GM21717 (cell line): ENCODE measurements around the gene TAAR6.
"Not testable (repeated sequence)": the region's sequence is repeated elsewhere in the genome, so short reads cannot be mapped to it uniquely, and the experiment has no call there.

ENCODE experiments used
- ATAC-seq: cut with Tn5 transposase; IDR thresholded peaks from one replicate; pipeline ENCODE4 v1.9.1; 2021; ENCODE audit warnings: mild to moderate bottlenecking, moderate library complexity; ENCODE audit not compliant: unreplicated experiment

The TAAR6 gene, protein sequence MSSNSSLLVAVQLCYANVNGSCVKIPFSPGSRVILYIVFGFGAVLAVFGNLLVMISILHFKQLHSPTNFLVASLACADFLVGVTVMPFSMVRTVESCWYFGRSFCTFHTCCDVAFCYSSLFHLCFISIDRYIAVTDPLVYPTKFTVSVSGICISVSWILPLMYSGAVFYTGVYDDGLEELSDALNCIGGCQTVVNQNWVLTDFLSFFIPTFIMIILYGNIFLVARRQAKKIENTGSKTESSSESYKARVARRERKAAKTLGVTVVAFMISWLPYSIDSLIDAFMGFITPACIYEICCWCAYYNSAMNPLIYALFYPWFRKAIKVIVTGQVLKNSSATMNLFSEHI

DNA sequence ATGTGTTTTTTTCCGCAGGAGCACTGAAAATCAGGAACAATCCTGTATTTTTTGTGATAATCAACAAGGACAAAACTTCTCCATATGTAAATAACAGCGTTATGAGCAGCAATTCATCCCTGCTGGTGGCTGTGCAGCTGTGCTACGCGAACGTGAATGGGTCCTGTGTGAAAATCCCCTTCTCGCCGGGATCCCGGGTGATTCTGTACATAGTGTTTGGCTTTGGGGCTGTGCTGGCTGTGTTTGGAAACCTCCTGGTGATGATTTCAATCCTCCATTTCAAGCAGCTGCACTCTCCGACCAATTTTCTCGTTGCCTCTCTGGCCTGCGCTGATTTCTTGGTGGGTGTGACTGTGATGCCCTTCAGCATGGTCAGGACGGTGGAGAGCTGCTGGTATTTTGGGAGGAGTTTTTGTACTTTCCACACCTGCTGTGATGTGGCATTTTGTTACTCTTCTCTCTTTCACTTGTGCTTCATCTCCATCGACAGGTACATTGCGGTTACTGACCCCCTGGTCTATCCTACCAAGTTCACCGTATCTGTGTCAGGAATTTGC is at the start of gene TAAR6:
Gene TAAR6 (plus strand): TSS at position 102 of the 557 bp plus-strand sequence. CDS start 0 bp downstream, at position 102.
- ATAC-seq, result no peak

DNA sequence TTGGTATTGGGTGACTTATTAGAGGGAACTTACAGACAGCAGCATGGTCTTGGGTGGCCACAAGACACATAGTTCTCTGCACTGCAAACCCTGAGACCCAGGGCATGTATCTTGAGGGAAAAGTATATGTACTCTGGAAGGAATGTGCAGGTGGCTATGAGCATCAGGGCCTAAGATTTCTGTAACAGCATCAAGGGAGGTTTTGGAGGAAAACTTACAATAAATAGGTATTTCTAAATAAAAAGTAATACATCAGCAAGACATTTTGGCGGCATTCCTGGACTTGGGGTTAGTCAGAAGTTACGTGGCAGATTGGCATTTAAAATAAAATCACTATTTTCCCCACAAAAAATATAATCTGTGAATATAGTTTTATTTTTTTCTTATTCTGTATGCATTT is 49.2 kb upstream of the TAAR6 start:
- no peak for ATAC-seq

DNA sequence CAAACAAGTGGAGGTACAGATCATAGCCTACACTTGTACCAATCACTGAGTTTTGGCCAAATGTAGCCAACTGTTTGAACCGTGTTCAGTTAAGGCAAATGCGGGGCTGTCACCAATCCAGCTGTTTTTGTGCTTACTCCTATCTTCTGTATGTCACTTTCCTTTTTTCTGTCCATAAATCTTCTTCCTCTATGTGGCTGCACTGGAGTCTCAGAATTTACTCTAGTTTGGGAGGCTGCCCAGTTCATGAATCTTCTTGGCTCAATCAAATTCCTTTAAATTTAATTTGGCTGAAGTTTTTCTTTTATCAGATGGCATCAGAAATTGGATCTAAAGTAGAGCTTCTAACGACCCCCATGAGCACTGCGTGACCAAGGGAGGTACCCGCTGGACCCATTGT is 45.5 kb upstream of the TAAR6 start:
- ATAC-seq, result no peak

DNA sequence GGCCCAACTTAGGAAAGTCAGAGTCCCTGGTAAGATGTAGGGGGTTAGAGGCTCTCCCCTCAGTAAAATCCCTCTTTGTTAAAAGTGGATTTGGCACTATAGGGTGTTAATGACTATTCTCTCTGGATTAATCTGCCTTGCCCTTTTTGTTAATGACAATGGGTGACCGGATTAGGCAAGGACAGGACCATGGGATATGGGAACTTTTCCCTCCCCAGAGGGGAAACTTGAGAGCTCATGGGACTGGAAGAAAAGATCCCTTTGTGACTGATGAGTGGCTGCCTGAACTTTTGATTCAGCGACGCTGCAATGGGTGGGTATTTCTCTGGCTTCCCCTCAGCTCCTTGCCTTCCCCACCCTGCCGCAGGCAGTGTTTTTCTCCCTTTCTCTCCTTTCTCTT is 44.3 kb upstream of the TAAR6 start:
- no peak for ATAC-seq

DNA sequence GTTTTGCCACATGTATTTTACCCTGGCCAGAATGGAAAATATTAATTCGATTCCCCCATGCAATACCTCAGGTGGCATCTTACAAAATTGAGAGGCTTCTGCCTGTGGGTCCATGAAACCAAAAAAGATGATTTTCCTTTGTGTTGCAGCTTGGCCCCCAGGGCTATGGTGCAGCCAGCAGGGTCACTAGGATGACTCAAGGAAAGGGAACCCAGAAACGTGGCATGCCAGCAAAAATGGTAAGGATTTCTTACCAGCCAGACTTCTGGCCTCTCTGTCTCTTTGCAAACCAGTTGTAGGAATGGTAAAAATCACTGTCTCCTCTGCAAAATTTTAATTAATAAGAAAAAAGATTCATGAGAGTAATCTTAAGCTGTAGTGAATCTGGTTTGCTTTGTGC is 43.7 kb upstream of the TAAR6 start:
- ATAC-seq, result no peak

DNA sequence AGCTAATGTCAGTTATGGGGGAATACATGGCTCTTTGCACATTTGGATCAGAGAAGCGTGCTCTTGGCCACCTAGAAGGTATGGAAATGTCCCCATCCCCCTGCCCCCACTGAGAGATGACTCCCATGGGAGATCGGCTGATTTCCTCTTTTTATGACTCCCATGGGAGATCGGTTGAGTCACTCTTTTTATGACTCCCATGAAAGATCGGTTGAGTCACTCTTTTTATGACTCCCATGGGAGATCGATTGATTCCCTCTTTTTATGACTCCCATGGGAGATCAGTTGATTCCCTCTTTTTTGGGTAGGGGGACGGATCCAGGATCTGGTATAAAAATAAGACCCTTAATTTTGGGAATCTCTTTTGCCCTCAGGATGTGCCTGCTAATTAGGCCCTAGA is 42.3 kb upstream of the TAAR6 start:
- no peak for ATAC-seq

DNA sequence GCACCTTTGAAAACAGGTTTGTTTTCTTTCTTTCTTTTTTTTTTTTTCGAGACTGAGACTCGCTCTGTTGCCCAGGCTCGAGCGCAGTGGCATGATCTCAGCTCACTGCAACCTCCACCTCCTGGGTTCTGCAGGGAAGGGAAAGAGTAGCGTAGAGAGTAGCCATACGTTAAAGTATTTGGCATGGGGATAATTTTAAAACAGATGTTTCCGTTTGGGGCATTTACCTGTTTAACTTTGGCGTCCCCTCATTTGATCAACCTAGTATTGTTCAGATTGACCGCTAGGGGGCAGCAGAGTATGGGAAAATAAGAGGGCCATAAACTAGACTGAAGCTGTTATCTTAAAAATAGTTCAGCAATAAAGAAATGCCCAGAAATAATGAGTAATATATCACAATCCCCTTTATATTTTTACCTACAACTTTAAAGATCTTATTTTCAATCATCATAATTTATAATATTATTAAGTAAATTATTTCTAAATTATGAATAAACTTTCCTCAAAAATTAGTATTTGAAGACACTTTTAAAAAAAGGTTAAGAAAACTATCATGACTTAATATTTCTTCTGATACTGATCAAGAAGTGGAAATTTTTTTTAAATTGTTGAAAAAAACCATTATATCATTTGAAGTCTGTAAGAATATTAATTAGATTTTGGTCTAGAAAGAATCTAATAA is 39.7 kb upstream of the TAAR6 start:
- ATAC-seq, result peak; percentile 94

DNA sequence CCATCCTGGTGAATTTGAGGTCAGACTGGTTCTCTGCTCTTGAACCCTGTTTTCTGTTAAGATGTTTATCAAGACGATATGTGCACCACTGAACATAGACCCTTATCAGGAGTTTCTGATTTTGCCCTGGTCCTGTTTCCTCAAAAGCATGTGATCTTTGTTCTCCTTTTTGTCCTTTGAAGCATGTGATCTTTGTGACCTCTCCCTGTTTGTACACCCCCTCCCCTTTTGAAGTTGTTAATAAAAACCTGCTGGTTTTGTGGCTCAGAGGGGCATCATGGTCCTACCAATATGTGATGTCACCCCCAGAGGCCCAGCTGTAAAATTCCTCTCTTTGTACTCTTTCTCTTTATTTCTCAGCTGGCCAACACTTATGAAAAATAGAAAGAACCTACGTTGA is 35.6 kb upstream of the TAAR6 start:
- not testable (repeated sequence) for ATAC-seq

DNA sequence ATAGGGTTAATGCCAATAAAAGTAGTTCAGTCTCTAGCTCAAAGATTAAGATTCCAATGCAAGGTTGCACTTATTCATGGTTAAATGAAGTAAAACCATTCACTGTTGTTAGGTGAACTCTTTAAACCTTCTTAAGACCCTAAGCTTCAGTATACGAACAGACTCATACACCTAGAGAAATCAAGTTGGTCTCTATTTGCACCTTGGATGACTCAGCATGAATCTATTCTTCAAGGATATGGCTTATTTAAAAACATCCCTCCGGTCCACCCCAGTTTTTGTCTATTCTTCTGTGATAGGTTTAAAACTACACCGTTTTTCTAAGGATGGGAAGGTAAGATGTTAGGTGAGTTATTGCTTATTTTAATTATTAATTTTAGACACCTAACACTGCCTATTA is 33.0 kb upstream of the TAAR6 start:
- ATAC-seq, result no peak

DNA sequence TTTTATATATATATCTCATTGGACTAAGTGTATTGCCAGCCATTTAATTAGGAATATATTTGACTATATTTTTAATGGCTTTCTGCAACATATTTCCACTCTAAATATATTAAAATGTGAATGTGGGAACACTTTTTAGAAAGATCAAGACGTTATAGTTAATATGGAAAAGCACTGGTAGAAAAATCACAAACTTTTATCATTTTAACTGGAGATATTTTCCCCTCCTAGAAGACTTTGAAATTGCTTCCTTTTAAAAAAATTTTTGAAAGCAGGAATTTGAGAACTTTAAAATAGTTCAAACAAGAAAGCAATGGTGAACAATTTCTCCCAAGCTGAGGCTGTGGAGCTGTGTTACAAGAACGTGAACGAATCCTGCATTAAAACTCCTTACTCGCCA is 32.1 kb upstream of the TAAR6 start, which contains the start of gene TAAR9:
Gene TAAR9 (plus strand): TSS at position 301 of the 400 bp plus-strand sequence. CDS start 13 bp downstream, at position 314.
- no peak for ATAC-seq

DNA sequence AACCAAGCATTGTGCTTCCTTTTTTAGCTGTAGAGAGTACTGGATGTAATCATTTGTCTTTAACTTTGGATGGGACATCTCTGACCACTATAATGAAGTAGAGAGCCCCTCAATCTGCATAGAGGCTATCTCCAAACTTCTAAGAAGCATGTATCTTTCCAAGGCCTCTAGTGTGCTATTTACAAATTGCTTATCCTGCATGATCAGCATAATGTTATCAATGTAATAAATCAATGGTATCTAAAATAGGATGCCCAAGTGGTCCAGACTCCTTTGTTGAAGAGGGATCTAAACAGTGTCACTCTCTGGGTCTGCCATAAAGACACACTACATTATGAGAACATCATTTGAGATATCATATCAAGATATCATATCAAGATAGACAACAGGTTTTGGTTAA is 25.3 kb upstream of the TAAR6 start:
- no peak for ATAC-seq

DNA sequence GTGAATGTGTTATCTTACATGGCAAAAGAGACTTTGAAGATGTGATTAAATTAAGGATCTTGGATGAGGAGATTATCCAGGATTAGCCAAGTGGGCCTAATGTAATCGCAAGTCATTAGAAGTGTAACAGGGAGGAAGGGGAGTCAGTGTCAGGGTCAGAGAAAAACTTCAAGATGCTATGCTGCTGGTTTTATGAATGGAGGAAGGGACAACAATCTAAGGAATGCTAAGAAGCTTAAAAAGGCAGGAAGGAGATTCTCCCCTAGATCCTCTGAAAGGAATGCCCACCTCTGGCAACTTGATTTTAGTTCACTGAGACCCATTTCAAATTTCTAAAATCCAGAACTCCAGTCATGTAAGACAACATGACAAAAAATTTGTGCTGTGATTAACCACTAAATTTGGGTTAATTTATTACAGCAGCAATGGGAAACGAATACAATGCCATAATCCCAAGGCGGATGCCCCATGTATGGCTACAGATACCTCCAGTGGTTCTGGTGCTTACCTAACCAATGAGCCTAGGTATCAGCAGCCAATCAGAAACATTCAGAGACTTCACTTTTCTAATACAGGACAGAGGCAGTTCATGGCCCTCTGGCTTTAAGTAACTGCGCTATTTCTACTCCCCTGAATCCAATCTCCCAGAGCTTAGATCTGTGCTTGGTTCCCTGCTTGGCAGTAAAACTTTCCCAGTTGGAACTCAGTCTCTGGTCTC is 21.2 kb upstream of the TAAR6 start:
- no peak for ATAC-seq

DNA sequence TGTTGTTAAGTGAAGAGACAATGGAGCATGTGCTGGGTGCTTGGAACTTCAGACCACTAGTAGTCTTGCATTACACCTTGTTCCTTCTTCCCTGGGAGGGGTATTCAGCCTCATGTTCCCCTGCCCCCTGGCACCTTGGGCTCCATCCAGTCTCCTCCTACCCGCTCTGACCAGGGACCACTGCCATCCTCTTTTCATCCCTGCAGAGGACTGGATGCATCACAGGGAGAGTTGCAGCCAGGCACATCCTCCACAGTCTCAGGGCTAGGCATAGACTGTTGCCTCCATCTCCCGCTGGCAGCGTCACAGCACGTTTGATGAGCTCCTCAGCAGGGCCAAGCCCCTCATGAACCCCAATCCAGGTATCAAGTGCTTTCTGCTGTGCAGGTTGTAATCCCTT is 18.9 kb upstream of the TAAR6 start:
- no peak for ATAC-seq

DNA sequence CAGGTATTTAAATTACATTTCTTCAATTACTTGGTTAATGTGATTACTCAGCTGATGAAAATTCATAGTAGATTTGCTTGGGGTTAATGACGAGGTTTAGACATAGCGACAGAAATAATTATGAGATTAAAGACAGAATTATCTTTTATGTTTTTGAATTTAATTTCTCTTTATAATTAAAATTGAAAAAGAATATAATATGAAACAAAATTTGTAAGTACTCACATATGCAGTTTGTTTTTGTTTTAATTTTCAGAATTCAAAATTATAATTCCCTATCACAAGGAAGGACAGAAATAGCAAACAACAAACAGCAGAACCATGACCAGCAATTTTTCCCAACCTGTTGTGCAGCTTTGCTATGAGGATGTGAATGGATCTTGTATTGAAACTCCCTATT is 17.8 kb upstream of the TAAR6 start, which contains the start of gene TAAR8:
Gene TAAR8 (plus strand): TSS at position 301 of the 400 bp plus-strand sequence. CDS start 21 bp downstream, at position 322.
- no peak for ATAC-seq

DNA sequence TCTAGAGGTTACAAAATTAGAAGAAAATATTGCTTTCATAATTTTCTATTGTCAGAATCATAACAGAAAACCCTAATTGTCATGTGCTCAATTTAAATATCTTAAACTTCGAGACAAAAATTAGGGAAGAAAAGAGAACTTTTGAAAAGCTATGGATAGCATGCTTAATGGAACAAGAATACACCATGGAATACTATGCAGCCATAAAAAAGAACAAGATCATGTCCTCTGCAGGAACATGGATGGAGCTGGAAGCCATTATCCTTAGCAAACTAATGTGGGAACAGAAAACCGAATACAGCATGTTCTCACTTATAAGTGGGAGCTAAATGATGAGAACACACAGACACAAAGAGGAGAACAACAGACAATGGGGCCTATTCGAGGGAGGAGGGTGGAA is 10.0 kb upstream of the TAAR6 start:
- not testable (repeated sequence) for ATAC-seq

DNA sequence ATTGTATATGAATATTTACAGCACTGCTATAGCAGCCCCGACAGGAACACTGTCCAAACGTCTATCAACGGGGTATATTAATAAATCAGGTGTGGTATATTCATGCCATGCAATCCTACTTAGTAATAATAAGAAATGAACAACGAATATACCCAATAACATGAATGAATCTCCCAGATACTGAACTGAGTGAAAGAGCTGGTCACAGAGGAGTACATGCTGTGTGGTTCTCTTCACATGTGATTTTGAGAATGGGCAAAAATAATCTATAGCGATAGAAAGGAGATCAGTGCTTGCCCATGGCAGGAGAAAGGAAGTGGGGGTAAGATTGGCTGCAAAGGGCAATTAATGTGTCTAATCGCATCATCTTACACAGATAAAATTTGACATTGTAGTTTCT is 3.7 kb upstream of the TAAR6 start:
- no peak for ATAC-seq

DNA sequence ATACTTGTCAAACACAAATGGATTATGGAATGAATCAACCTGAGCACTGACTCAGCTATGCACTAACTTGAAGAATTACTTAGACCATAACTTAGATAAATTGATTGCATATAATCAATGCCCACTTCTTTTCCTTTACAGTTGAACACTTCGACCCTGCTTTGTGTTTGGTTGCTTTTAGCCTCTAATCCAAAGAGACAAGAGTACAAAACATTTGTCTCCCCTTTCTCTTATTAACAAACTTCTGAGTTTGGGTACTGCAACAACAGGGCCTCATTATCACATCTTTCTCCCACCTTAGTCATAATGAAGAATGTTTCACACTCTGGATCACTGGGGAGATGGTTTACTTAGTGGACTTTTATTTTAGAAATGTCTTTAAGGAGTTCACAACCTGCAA is 2.6 kb upstream of the TAAR6 start:
- ATAC-seq, result no peak

DNA sequence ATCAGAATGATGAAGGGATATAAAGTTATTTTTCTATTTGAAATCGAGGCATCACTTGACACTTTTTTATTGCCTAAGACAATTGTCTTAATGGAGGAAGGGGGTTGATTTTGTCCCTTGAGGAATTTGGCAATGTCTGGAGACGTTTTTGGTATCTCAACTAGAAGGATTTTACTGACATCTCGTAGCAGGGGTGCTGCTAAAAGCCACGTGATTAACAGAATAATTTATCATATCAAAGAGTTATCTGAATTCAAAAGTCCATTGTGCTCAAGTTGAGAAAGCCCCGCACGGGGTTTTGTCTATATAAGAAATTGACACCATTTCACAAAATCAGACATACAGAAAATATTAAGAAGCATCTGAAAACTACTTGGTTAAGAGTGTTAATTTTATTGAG is 1.5 kb upstream of the TAAR6 start:
- ATAC-seq, result no peak

DNA sequence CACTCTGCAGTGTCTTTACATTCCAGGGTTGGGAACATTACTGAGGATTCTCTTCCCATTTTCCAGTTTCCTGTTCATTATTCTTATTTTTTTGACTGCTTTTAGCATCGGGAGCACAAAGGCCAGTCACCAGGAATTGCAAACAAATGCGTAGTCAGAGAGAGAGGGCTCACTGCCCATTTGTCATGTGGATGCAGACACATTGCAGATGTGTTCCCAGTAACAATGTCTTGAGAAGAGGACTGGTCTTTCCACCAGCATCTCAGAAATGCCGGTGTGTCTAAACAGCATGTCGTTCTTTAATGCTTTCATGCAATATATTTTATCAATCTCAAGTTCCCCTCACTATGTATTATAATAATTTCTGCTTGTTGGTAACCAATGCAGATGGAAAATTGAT is 952 bp upstream of the TAAR6 start:
- no peak for ATAC-seq

DNA sequence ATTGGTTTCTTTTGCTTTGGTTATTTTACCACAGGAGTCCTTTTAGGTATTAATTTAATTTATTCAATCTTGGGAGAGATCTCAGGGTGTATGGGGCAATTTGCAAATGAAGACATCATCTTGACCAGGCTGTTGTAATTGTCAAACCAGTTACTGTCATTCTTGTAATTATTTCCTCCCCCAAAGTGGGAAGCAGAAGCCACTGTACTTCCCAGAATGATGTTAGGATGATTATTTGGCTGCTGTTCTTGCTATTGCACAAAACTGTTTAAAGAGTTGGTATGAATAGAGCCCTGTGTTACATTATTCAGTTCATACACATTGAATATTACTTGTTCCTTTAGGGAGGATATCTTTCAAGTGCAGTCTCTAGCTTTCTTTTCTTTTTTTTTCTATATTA is 1.7 kb downstream of the TAAR6 start:
- ATAC-seq, result no peak

DNA sequence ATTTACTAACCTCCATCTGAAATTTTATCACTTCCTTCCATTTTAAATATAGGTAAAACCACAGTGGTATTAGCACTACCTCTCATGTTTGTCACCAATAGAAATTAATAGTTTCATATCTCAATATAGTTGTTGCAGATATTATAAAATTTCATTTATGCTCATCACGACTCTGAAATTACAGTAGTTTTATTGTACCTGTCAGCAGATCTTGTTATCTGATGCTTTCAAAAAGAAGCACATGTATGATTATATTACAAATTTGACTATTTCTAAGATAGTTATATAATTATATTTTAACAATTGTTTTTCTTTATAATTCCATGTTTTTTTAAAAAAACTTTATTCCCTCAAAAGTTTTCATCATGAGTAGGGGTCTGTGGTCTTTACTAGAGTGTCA is 14.6 kb downstream of the TAAR6 start:
- ATAC-seq, result no peak
